GM23338 (cell line): ENCODE measurements around the gene AKT2. TPM values are rescaled to one million over a fixed set of nuclear protein-coding genes. Genes with fewer than 3 reads are reported as not detected.

ENCODE experiments used
- ATAC-seq: fragments of 200-7000 bp; cut with Tn5 transposase; 3 replicates; pipeline ENCODE4 v1.9.1; 2020
- DNase-seq: peaks from one replicate; pipeline ENCODE4 v3.0.0-alpha.2; 2015; ENCODE audit warnings: low spot score
- H2AFZ ChIP-seq: fragments of 200-600 bp; sonication (generic); 2 replicates; pipeline ENCODE4 v1.8.0; 2016; ENCODE audit warnings: antibody characterized with exemption, mild to moderate bottlenecking, moderate library complexity
- H3F3A ChIP-seq: fragments of 200-600 bp; sonication (generic); replicated peaks from 2 replicates; pipeline ENCODE4 v1.8.0; 2017; ENCODE audit warnings: antibody characterized with exemption, mixed run types, low read depth
- H3K27ac ChIP-seq: fragments of 200-600 bp; sonication (generic); 2 replicates; pipeline ENCODE4 v1.6.1; 2016; ENCODE audit warnings: low read depth
- H3K27me3 ChIP-seq: fragments of 200-600 bp; sonication (generic); 2 replicates; pipeline ENCODE4 v1.8.0; 2016; ENCODE audit warnings: mild to moderate bottlenecking, mixed run types, moderate library complexity; ENCODE audit not compliant: insufficient read depth
- H3K36me3 ChIP-seq: fragments of 200-600 bp; sonication (generic); 2 replicates; pipeline ENCODE4 v1.8.0; 2016; ENCODE audit warnings: mild to moderate bottlenecking; ENCODE audit not compliant: insufficient read depth
- H3K4me1 ChIP-seq: fragments of 200-600 bp; sonication (generic); 2 replicates; pipeline ENCODE4 v1.8.0; 2016; ENCODE audit warnings: mild to moderate bottlenecking, moderate library complexity; ENCODE audit not compliant: insufficient read depth
- H3K4me2 ChIP-seq: fragments of 200-600 bp; sonication (generic); 2 replicates; pipeline ENCODE4 v1.7.1; 2017; ENCODE audit warnings: mixed run types
- H3K4me3 ChIP-seq: fragments of 200-600 bp; sonication (generic); 2 replicates; pipeline ENCODE4 v1.6.1; 2016; ENCODE audit warnings: mixed run types
- H3K79me2 ChIP-seq: fragments of 200-600 bp; sonication (generic); replicated peaks from 2 replicates; pipeline ENCODE4 v1.8.0; 2017; ENCODE audit warnings: mild to moderate bottlenecking; ENCODE audit not compliant: insufficient read depth
- H3K9me2 ChIP-seq: fragments of 200-600 bp; sonication (generic); 2 replicates; pipeline ENCODE4 v1.8.0; 2017; ENCODE audit not compliant: insufficient read depth
- H4K20me1 ChIP-seq: fragments of 200-600 bp; sonication (generic); replicated peaks from 2 replicates; pipeline ENCODE4 v1.8.0; 2017; ENCODE audit warnings: mild to moderate bottlenecking; ENCODE audit not compliant: insufficient read depth
- H3K27ac Mint-ChIP-seq: 2 replicates; pipeline ENCODE4 v1.8.0; 2020; ENCODE audit warnings: inconsistent platforms, mild to moderate bottlenecking, moderate library complexity, mixed read lengths
- H3K27me3 Mint-ChIP-seq: 3 replicates; pipeline ENCODE4 v1.8.0; 2022; ENCODE audit warnings: low read depth, mild to moderate bottlenecking, moderate library complexity, mixed read lengths, inconsistent platforms; ENCODE audit not compliant: insufficient read depth, poor library complexity
- H3K36me3 Mint-ChIP-seq: 3 replicates; pipeline ENCODE4 v1.8.0; 2021; ENCODE audit warnings: low read depth, mild to moderate bottlenecking, inconsistent platforms, moderate library complexity, mixed read lengths
- H3K4me1 Mint-ChIP-seq: 3 replicates; pipeline ENCODE4 v1.8.0; 2020; ENCODE audit warnings: mild to moderate bottlenecking, inconsistent platforms, mixed read lengths
- H3K4me3 Mint-ChIP-seq: 3 replicates; pipeline ENCODE4 v1.8.0; 2021; ENCODE audit warnings: moderate library complexity, mild to moderate bottlenecking, inconsistent platforms, mixed read lengths
- H3K9me3 Mint-ChIP-seq: 3 replicates; pipeline ENCODE4 v1.8.0; 2020; ENCODE audit warnings: moderate library complexity, mild to moderate bottlenecking, inconsistent platforms, mixed read lengths
- CREB1 ChIP-seq: fragments of 250-450 bp; sonication (Bioruptor Pico); IDR thresholded peaks from 2 replicates; pipeline ENCODE4 v1.5.0; 2020; ENCODE audit warnings: low read depth, mild to moderate bottlenecking, moderate library complexity
- EZH2 ChIP-seq: fragments of 200-600 bp; sonication (generic); IDR thresholded peaks from one replicate; pipeline ENCODE4 v1.8.0; 2017; ENCODE audit warnings: antibody characterized with exemption, mild to moderate bottlenecking, low read depth; ENCODE audit not compliant: unreplicated experiment
- EZH2phosphoT487 ChIP-seq: fragments of 200-600 bp; sonication (generic); IDR thresholded peaks from one replicate; pipeline ENCODE4 v1.8.1; 2018; ENCODE audit warnings: antibody characterized with exemption; ENCODE audit not compliant: unreplicated experiment
- NANOG ChIP-seq: IDR thresholded peaks from 2 replicates; pipeline ENCODE4 v1.6.1; 2016; ENCODE audit warnings: antibody characterized with exemption, borderline replicate concordance
- POLR2AphosphoS5 ChIP-seq: IDR thresholded peaks from 2 replicates; pipeline ENCODE4 v1.6.1; 2016; ENCODE audit warnings: antibody characterized with exemption, low read depth
- STAT1 ChIP-seq: IDR thresholded peaks from one replicate; pipeline ENCODE4 v1.6.1; 2016; ENCODE audit warnings: antibody characterized with exemption; ENCODE audit not compliant: unreplicated experiment
- polyA plus RNA-seq: library from polyadenylated mRNA; unstranded; fragments of >200 nt; fragmentation: Nextera tagmentation; extraction: Ambion mirVana; gene quantifications from 2 replicates; pipeline ENCODE4 v1.2.1, GENCODE V29; 2016
- total RNA-seq: library from RNA; depleted of rRNA; stranded (reverse); fragments of >200 nt; shearing (Covaris generic); gene quantifications from 2 replicates; pipeline ENCODE4 v1.2.3, GENCODE V29; 2014
- TF ChIP-seq, protein P1 (sequence below): IDR thresholded peaks from 2 replicates; pipeline ENCODE4 v1.6.1; 2016; ENCODE audit warnings: antibody characterized with exemption

The AKT2 gene
- total and polyA plus RNA-seq, 2 experiments from 2014 or later: 17.6 to 123 TPM

DNA sequence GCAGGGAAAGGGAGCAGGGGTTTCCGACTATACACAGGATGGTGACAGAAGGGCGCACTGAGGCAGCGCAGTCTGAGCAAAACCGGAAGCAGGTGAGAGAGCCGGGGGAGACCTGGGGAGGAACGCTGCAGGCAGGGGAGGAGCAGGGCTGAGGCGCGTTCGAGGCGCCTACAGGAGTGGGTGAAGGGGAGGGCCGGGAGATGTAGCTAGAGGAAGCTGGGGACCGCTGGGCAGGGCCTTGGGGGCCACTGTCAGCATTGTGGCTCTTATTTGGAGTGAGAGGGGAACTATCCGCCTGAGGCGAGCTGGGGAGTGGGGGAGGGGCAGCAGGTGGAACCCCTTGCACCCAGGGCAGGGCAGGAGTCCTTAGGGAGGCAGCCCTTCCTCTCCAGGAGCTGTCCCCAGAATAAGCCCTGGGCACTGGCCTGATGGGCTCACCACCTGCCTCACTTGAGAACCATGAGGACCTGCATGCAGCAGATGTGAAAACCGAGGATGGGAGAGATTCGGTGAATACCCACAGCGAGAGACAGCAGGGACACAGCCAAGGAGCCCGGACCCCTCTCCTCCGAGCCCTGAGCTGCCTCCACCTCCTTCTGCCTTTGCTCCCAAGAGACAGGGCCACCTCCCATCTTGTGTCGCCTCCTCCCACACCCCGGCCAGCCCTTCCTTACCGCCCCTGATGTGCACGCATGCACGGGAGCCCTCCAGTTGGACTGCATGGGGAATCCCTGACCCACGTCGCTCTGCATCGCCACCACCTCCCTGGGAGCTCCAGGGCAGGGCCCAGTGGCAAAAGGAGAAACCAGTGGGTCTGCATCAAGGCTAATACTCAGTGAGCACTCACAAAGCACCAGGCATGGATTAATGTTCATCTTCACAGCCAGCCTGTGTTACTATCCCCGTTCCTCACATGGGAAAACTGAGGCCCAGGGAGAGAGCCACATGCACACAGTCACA is 10.3 kb downstream of the AKT2 start:
- ATAC-seq: peak; percentile 27
- Histone ChIP-seq H3K9me2 (no peaks in the 10 kb centered on the region), H4K20me1 (peaks cover 20% of the 10 kb centered on the region), H3K4me3 (no peak overlapping the region), H3K4me2 (peak overlapping the region; percentile 5; the same call in 1 of the 2 replicates), H3K79me2 (peaks cover 90% of the 10 kb centered on the region), H3F3A (no peaks in the 10 kb centered on the region), H3K27me3 (no peaks in the 10 kb centered on the region), H2AFZ (no peak overlapping the region), H3K27ac (no peak overlapping the region), H3K4me1 (peaks cover 13% of the 10 kb centered on the region), H3K36me3 (no peaks in the 10 kb centered on the region)
- Mint-ChIP-seq H3K27ac (peak overlapping the region; percentile 77), H3K27me3 (peaks cover 4% of the 10 kb centered on the region), H3K4me1 (peaks cover 38% of the 10 kb centered on the region), H3K9me3 (no peaks in the 10 kb centered on the region; the same call in 2 of the 3 replicates), H3K36me3 (peaks cover 4% of the 10 kb centered on the region; the same call in 1 of the 3 replicates), H3K4me3 (no peak overlapping the region; the same call in 2 of the 3 replicates)
- no peak for DNase-seq
- TF ChIP-seq EZH2 (no peak), EZH2phosphoT487 (no peak)

DNA sequence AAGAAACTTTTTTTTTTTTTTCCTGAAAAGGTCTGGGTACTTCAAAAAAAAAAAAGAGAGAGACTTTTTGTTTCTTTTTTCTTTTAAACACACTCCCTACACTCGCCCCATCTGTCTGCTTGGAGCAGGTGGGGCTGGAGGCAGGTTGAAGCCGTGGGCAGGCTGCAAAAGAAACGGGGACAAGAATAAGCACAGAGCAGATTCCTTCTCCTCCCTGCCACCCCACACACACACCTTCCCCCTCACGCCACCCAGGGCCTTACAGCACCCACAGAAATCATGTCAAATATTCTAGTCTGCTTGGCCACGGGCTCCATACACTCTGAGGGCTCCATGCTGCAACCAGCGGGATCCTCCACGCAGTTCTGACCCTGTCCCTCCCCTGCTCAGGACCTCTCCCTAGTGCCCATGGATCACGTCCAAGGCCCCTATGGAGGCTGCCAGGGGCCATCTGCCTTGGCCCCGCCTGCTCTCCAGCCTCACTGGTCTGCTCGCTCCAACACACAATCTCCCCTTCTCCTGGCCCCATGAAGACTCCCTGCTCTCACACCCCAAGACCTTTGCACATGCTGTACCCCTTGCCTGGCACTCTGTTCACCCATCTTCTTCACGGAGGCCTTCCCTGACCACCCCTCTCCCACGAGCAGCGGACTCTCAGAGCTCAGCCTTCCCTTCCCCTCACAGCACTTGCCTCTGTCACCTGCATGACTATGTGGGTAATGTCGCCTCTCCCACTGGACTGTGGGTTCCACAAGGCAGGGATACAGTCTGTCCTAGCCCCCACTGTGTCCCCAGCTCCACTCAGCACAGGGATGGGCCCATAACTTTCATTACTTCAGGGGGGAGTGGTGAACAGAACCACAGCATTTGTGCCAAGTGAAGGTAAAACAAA is 11.4 kb downstream of the AKT2 start:
- TF ChIP-seq NANOG: no peak
- no peak for TF ChIP-seq POLR2AphosphoS5
- TF ChIP-seq, protein P1, sequence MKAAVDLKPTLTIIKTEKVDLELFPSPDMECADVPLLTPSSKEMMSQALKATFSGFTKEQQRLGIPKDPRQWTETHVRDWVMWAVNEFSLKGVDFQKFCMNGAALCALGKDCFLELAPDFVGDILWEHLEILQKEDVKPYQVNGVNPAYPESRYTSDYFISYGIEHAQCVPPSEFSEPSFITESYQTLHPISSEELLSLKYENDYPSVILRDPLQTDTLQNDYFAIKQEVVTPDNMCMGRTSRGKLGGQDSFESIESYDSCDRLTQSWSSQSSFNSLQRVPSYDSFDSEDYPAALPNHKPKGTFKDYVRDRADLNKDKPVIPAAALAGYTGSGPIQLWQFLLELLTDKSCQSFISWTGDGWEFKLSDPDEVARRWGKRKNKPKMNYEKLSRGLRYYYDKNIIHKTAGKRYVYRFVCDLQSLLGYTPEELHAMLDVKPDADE: no peak
- TF ChIP-seq CREB1 (CRISPR knock-in tag): no peak
- no peak for TF ChIP-seq EZH2
- TF ChIP-seq STAT1: no peak
- Mint-ChIP-seq H3K4me3 (no peak overlapping the region; the same call in 2 of the 3 replicates), H3K36me3 (peaks cover 7% of the 10 kb centered on the region; the same call in 1 of the 3 replicates), H3K4me1 (peaks cover 40% of the 10 kb centered on the region), H3K9me3 (no peaks in the 10 kb centered on the region; the same call in 2 of the 3 replicates), H3K27me3 (peaks cover 5% of the 10 kb centered on the region), H3K27ac (peak overlapping the region; percentile 77)
- 0 out of 2 replicates have a peak overlapping the region, but pooled peaks have one; percentile 76 for H3K27ac ChIP-seq
- H3K4me1 ChIP-seq: peaks cover 13% of the 10 kb centered on the region
- no peak for ATAC-seq
- H3K4me3 ChIP-seq: no peak overlapping the region
- peaks cover 90% of the 10 kb centered on the region for H3K79me2 ChIP-seq
- peaks cover 20% of the 10 kb centered on the region for H4K20me1 ChIP-seq
- no peaks in the 10 kb centered on the region for H3K36me3 ChIP-seq
- no peak overlapping the region for H3K4me2 ChIP-seq
- no peaks in the 10 kb centered on the region for H3K27me3 ChIP-seq
- DNase-seq: no peak
- H3K9me2 ChIP-seq: no peaks in the 10 kb centered on the region
- H3F3A ChIP-seq: no peaks in the 10 kb centered on the region
- no peak overlapping the region for H2AFZ ChIP-seq
